Natural killer cell (primary cell): ENCODE results near the gene PTPRR. TPM values are rescaled to one million over a fixed set of nuclear protein-coding genes. Genes with fewer than 3 reads are reported as not detected.
A peak's percentile ranks its signal among the peaks of the same experiment; 100 is the strongest.

Source experiments
- ATAC-seq, 3 donors: fragments of 150-1000 bp in 2 of 3; fragments of 200-7000 bp in 1 of 3; cut with Tn5 transposase; 1 replicate in 1 of 3; 2 replicates in 2 of 3; pipeline ENCODE4 v1.10.0; 2021; ENCODE audit warnings: mild to moderate bottlenecking in 2 of 3, moderate library complexity in 2 of 3
- DNase-seq, 2 donors: peaks; one replicate each; pipeline versions ENCODE4 v3.0.0 to v3.0.0-alpha.2; 2013 to 2021; ENCODE audit warnings: mixed read lengths in 1 of 2
- H3K27ac ChIP-seq: one replicate; pipeline ENCODE4 v1.5.1; 2013; ENCODE audit warnings: mild to moderate bottlenecking, low read length
- H3K27me3 ChIP-seq: one replicate; pipeline ENCODE4 v1.6.1; 2013; ENCODE audit warnings: low read length; ENCODE audit not compliant: control insufficient read depth, insufficient read depth
- H3K36me3 ChIP-seq: one replicate; pipeline ENCODE4 v1.6.1; 2013; ENCODE audit warnings: low read length; ENCODE audit not compliant: control insufficient read depth, insufficient read depth
- H3K4me1 ChIP-seq: one replicate; pipeline ENCODE4 v1.6.1; 2013; ENCODE audit warnings: low read length; ENCODE audit not compliant: control insufficient read depth, insufficient read depth
- H3K4me3 ChIP-seq: one replicate; pipeline ENCODE4 v1.5.1; 2013; ENCODE audit warnings: low read length
- H3K9me3 ChIP-seq: one replicate; pipeline ENCODE4 v1.6.1; 2013; ENCODE audit warnings: low read length; ENCODE audit not compliant: control insufficient read depth, insufficient read depth
- H3K27ac Mint-ChIP-seq, 2 donors: one replicate each; pipeline ENCODE4 v1.8.0; 2022; ENCODE audit warnings: mild to moderate bottlenecking in 2 of 2, mixed read lengths in 2 of 2, moderate library complexity in 1 of 2
- H3K27me3 Mint-ChIP-seq, 2 donors: one replicate each; pipeline ENCODE4 v1.8.0; 2022; ENCODE audit warnings: low read depth in 2 of 2, mixed read lengths in 2 of 2
- H3K36me3 Mint-ChIP-seq: one replicate; pipeline ENCODE4 v1.8.0; 2022; ENCODE audit warnings: mixed read lengths
- H3K4me1 Mint-ChIP-seq, 2 donors: one replicate each; pipeline ENCODE4 v1.8.0; 2022; ENCODE audit warnings: mixed read lengths in 2 of 2
- H3K4me3 Mint-ChIP-seq: one replicate; pipeline ENCODE4 v1.8.0; 2022; ENCODE audit warnings: mild to moderate bottlenecking, moderate library complexity, mixed read lengths
- H3K9me3 Mint-ChIP-seq, 2 donors: one replicate each; pipeline ENCODE4 v1.8.0; 2022; ENCODE audit warnings: mixed read lengths in 2 of 2
- CTCF ChIP-seq: fragments of 200-600 bp; IDR thresholded peaks from one replicate; pipeline ENCODE4 v1.8.0; 2022; ENCODE audit warnings: antibody characterized with exemption
- WGBS: methylation state at CpG from one replicate; pipeline ENCODE4 v1.1.7; 2013; ENCODE audit warnings: missing lambda C conversion rate; ENCODE audit not compliant: insufficient coverage; 5-methylcytosine and 5-hydroxymethylcytosine counted together
- intact Hi-C: fragments of 100-400 bp; cut with micrococcal nuclease; formaldehyde crosslinking; loops from one replicate; pipeline ENCODE4 v1.14.2; 2022
- total RNA-seq, 4 donors: library from RNA; stranded (reverse); fragments of 120-200 nt in 1 of 4; gene quantifications; one replicate each; pipeline versions ENCODE4 v1.2.3 to v1.2.4, GENCODE V29; 2013 to 2022

Gene PTPRR
- total RNA-seq, 3 donors from 2014 or later (not counting 1 experiment from before 2014, with no cell fraction given): 0.91 to 1.3 TPM; not detected in 1

- peak overlapping the region; percentile 77 for H3K4me3 Mint-ChIP-seq
- WGBS: 73% methylated on average over 7 of the region's 8 CpGs
- H3K4me1 ChIP-seq: peaks cover 9% of the 10 kb centered on the region
- H3K27ac Mint-ChIP-seq: peak overlapping the region; percentile 88 to 90
- no peaks in the 10 kb centered on the region for H3K36me3 ChIP-seq
- H3K4me1 Mint-ChIP-seq: peaks cover 39 to 47% of the 10 kb centered on the region in 2 donors
- intact Hi-C loops: loop anchor here (5.0 kb wide), 1 partner anchor 49 kb away; no protein-coding TSS in a partner anchor
- no peaks in the 10 kb centered on the region for H3K36me3 Mint-ChIP-seq
- H3K9me3 ChIP-seq: no peaks in the 10 kb centered on the region
- no peaks in the 10 kb centered on the region for H3K27me3 ChIP-seq
- no peaks in the 10 kb centered on the region for H3K27me3 Mint-ChIP-seq
- H3K27ac ChIP-seq: no peak overlapping the region
- no peak for TF ChIP-seq CTCF
- no peak overlapping the region for H3K4me3 ChIP-seq
- peak; percentile 62 to 65 (median 64) for ATAC-seq
- DNase-seq: peak in 1 of 2 donors; percentile 2
- peaks cover 0 to 3% of the 10 kb centered on the region in 2 donors for H3K9me3 Mint-ChIP-seq
These were observed 258.9 kb downstream of the PTPRR start for GRCh38 chr12:70661466-70662161.

GRCh38 chr12:70660620-70661219 is 259.8 kb downstream of the PTPRR start:
- Histone ChIP-seq H3K36me3 (no peaks in the 10 kb centered on the region), H3K4me3 (no peak overlapping the region), H3K27me3 (no peaks in the 10 kb centered on the region), H3K9me3 (no peaks in the 10 kb centered on the region), H3K4me1 (peaks cover 9% of the 10 kb centered on the region), H3K27ac (peak overlapping the region; percentile 58)
- intact Hi-C loops: loop anchor here (1.0 to 5.0 kb wide), 2 partner anchors 14 to 48 kb away; no protein-coding TSS in a partner anchor
- H3K27me3 Mint-ChIP-seq: no peaks in the 10 kb centered on the region
- H3K27ac Mint-ChIP-seq: peak overlapping the region; percentile 88 to 90
- ATAC-seq: peak; percentile 85 to 92 (median 87)
- peak; percentile 14 to 57 for DNase-seq
- H3K4me1 Mint-ChIP-seq: peaks cover 39 to 47% of the 10 kb centered on the region in 2 donors
- TF ChIP-seq CTCF: no peak
- H3K4me3 Mint-ChIP-seq: peak overlapping the region; percentile 45
- WGBS: 74% methylated on average over 5 of the region's 5 CpGs
- no peaks in the 10 kb centered on the region for H3K36me3 Mint-ChIP-seq
- H3K9me3 Mint-ChIP-seq: peaks cover 0 to 3% of the 10 kb centered on the region in 2 donors

- intact Hi-C loops: loop anchor here (1.0 to 5.0 kb wide), 2 partner anchors 14 to 48 kb away; no protein-coding TSS in a partner anchor
- peaks cover 39 to 47% of the 10 kb centered on the region in 2 donors for H3K4me1 Mint-ChIP-seq
- ATAC-seq: no peak
- H3K36me3 Mint-ChIP-seq: peaks cover 4% of the 10 kb centered on the region
- Histone ChIP-seq H3K36me3 (no peaks in the 10 kb centered on the region), H3K27ac (peak overlapping the region; percentile 58), H3K4me3 (no peak overlapping the region), H3K9me3 (no peaks in the 10 kb centered on the region), H3K4me1 (peaks cover 9% of the 10 kb centered on the region), H3K27me3 (no peaks in the 10 kb centered on the region)
- peaks cover 0 to 3% of the 10 kb centered on the region in 2 donors for H3K9me3 Mint-ChIP-seq
- no peak for DNase-seq
- no peak for TF ChIP-seq CTCF
- WGBS: 94% methylated on average over 3 of the region's 5 CpGs
- peak overlapping the region; percentile 88 to 90 for H3K27ac Mint-ChIP-seq
- peak overlapping the region; percentile 45 for H3K4me3 Mint-ChIP-seq
- no peaks in the 10 kb centered on the region for H3K27me3 Mint-ChIP-seq
These were observed 260.4 kb downstream of the PTPRR start for GRCh38 chr12:70660002-70660604.
